Colonic mucosa (tissue), 4 donors: ENCODE measurements around the gene GTF3C5. TPM values are rescaled to one million over a fixed set of nuclear protein-coding genes. Genes with fewer than 3 reads are reported as not detected.

Source experiments
- DNase-seq: peaks from one replicate; pipeline ENCODE4 v3.0.0-alpha.2; 2020
- H3K27ac ChIP-seq: fragments of 200-600 bp; one replicate; pipeline ENCODE4 v1.8.0; 2021
- H3K27me3 ChIP-seq: fragments of 200-600 bp; one replicate; pipeline ENCODE4 v1.8.0; 2021
- H3K36me3 ChIP-seq: fragments of 200-600 bp; one replicate; pipeline ENCODE4 v1.8.0; 2021
- H3K4me1 ChIP-seq: fragments of 200-600 bp; one replicate; pipeline ENCODE4 v1.8.0; 2021; ENCODE audit warnings: mild to moderate bottlenecking
- H3K4me3 ChIP-seq: fragments of 200-600 bp; one replicate; pipeline ENCODE4 v1.8.0; 2021
- H3K9ac ChIP-seq, 2 donors: one replicate each; pipeline ENCODE4 v1.7.0; 2013; ENCODE audit warnings: control low read depth in 2 of 2, low read depth in 2 of 2, low read length in 2 of 2
- H3K9me3 ChIP-seq: fragments of 200-600 bp; one replicate; pipeline ENCODE4 v1.8.0; 2021
- intact Hi-C: fragments of 100-400 bp; cut with DNase I; formaldehyde crosslinking; loops from one replicate; pipeline ENCODE4 v1.14.1; 2022
- total RNA-seq, 2 donors: library from RNA; stranded (reverse); fragmentation: NEBNext Ultra II Directional in 1 of 2; extraction: Animal tissue kit (Norgen Biotek cat#: 25700) in 1 of 2; gene quantifications; one replicate each; pipeline ENCODE4 v1.2.1, GENCODE V29; 2021
- TF ChIP-seq, protein P1 (sequence below): fragments of 200-600 bp; IDR thresholded peaks from one replicate; pipeline ENCODE4 v1.8.0; 2022; ENCODE audit warnings: antibody characterized with exemption, mild to moderate bottlenecking
- donor health status: healthy.
- donor health status: DM: no; HTN: no; CAD: no.
- donor health status: DM: no; HTN: no; CAD: no.

The GTF3C5 gene
- total RNA-seq, 2 donors from 2014 or later: 42.3 to 70.9 TPM

GRCh38 chr9:132985071-132985350 lies 45.8 kb upstream of the GTF3C5 start:
- no peak overlapping the region for H3K27ac ChIP-seq
- TF ChIP-seq, protein P1, sequence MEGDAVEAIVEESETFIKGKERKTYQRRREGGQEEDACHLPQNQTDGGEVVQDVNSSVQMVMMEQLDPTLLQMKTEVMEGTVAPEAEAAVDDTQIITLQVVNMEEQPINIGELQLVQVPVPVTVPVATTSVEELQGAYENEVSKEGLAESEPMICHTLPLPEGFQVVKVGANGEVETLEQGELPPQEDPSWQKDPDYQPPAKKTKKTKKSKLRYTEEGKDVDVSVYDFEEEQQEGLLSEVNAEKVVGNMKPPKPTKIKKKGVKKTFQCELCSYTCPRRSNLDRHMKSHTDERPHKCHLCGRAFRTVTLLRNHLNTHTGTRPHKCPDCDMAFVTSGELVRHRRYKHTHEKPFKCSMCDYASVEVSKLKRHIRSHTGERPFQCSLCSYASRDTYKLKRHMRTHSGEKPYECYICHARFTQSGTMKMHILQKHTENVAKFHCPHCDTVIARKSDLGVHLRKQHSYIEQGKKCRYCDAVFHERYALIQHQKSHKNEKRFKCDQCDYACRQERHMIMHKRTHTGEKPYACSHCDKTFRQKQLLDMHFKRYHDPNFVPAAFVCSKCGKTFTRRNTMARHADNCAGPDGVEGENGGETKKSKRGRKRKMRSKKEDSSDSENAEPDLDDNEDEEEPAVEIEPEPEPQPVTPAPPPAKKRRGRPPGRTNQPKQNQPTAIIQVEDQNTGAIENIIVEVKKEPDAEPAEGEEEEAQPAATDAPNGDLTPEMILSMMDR: no peak
- H3K4me1 ChIP-seq: no peaks in the 10 kb centered on the region
- intact Hi-C loops: no loop called here
- H3K4me3 ChIP-seq: no peak overlapping the region
- no peaks in the 10 kb centered on the region for H3K9me3 ChIP-seq
- no peak overlapping the region for H3K9ac ChIP-seq
- no peaks in the 10 kb centered on the region for H3K36me3 ChIP-seq
- DNase-seq: no peak
- peaks cover 2% of the 10 kb centered on the region for H3K27me3 ChIP-seq

DNA sequence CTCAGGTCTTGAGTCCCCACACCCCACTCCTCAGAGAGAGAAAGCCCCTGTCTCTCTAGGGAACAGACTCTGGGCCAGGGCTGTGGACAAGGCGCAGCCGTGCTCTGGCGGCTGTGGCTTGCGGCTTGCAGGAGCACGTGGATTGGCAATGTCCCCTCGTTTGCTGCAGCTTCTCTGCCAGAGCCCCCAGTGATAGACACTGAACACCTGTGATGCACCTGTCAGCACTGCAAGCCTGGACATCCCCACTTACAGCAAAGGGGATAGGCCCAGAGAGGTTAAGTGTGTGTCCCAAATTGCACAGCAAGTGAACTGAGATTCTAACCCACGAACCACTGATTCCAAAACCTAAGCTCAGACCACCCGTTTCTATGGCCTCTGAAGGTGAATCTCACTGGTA lies 45.3 kb upstream of the GTF3C5 start:
- H3K27me3 ChIP-seq: peaks cover 1% of the 10 kb centered on the region

DNA sequence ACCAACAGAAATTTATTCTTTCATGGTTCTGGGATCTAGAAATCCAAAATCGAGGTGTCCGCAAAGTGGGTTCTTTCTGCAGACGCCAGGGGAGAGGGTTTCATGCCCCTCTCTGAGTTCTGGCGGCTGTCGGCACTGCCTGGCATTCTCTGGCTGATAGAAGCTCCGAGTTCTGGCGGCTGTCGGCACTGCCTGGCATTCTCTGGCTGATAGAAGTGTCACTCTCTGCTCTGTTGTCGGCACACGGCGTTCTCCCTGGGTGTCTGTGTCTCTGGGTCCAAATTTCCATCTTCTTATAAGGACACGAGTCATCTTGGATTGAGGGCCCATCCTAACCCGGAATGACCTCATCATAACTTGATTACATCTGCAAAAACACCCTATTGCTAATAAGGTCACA lies 44.7 kb upstream of the GTF3C5 start:
- H3K27me3 ChIP-seq: peaks cover 3% of the 10 kb centered on the region
- no peak overlapping the region for H3K27ac ChIP-seq
- no peaks in the 10 kb centered on the region for H3K4me1 ChIP-seq
- no peak for DNase-seq
- no peaks in the 10 kb centered on the region for H3K36me3 ChIP-seq
- intact Hi-C loops: no loop called here
- TF ChIP-seq, protein P1: no peak
- H3K9ac ChIP-seq: no peak overlapping the region
- no peaks in the 10 kb centered on the region for H3K9me3 ChIP-seq
- H3K4me3 ChIP-seq: no peak overlapping the region

More for the DNA sequence above, 45.3 kb upstream of the GTF3C5 start:
- Histone ChIP-seq H3K9ac (no peak overlapping the region), H3K36me3 (no peaks in the 10 kb centered on the region), H3K27ac (no peak overlapping the region), H3K4me1 (no peaks in the 10 kb centered on the region), H3K9me3 (no peaks in the 10 kb centered on the region), H3K4me3 (no peak overlapping the region)
- TF ChIP-seq, protein P1: no peak
- intact Hi-C loops: no loop called here
- DNase-seq: no peak

- intact Hi-C loops: no loop called here
Observed at GRCh38 chr9:132986640-132987620, 43.9 kb upstream of the GTF3C5 start.

DNA sequence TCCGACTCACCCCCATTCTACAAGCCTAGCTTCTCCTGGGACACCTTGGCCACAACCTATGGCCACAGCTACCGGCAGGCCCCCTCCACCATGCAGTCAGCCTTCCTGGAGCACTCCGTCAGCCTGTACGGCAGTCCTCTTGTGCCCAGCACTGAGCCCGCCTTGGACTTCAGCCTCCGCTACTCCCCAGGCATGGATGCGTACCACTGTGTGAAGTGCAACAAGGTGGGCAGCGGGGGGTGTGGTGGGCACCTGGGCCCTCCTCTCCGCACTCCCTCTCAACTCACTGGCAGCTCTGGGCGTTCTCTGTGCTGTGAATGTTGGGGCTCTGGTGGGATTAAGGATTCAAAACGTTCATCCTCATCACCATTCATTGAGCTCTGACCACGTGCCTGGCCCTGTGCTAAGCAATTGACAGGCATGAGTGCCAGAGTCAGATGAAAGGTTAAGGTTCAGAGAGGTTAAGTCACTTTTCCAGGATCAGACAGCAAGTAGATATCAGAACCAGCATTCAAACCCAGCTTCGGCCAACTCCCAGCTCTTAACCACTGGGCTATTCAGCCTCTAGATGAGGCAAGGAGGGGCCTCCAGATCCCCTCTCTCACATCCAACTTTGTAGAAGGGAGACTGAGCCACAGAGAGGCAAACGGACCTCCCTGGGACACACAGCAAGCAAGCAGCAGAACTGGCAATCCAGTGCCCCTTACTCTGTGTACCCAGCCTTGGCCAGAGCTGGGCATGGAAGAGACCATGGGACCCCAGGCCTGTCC lies 42.4 kb upstream of the GTF3C5 start:
- no peak overlapping the region for H3K4me3 ChIP-seq
- no peaks in the 10 kb centered on the region for H3K9me3 ChIP-seq
- intact Hi-C loops: no loop called here
- H3K36me3 ChIP-seq: no peaks in the 10 kb centered on the region
- H3K9ac ChIP-seq: no peak overlapping the region
- H3K27ac ChIP-seq: no peak overlapping the region
- no peaks in the 10 kb centered on the region for H3K4me1 ChIP-seq
- DNase-seq: no peak
- TF ChIP-seq, protein P1: no peak
- peaks cover 3% of the 10 kb centered on the region for H3K27me3 ChIP-seq

More at GRCh38 chr9:132986640-132987620, 43.9 kb upstream of the GTF3C5 start:
- no peak for DNase-seq
- H3K27ac ChIP-seq: no peak overlapping the region
- peaks cover 3% of the 10 kb centered on the region for H3K27me3 ChIP-seq
- no peaks in the 10 kb centered on the region for H3K36me3 ChIP-seq
- TF ChIP-seq, protein P1: no peak
- H3K4me3 ChIP-seq: no peak overlapping the region
- no peaks in the 10 kb centered on the region for H3K9me3 ChIP-seq
- H3K4me1 ChIP-seq: no peaks in the 10 kb centered on the region
- H3K9ac ChIP-seq: no peak overlapping the region
